HG02763 (cell line): ENCODE measurements around the gene OR1J1.
A peak's percentile ranks its signal among the peaks of the same experiment; 100 is the strongest.

Source experiments
- ATAC-seq: cut with Tn5 transposase; IDR thresholded peaks from one replicate; pipeline ENCODE4 v1.9.1; 2021; ENCODE audit warnings: mild to moderate bottlenecking, moderate library complexity; ENCODE audit not compliant: unreplicated experiment

OR1J1 gene, protein sequence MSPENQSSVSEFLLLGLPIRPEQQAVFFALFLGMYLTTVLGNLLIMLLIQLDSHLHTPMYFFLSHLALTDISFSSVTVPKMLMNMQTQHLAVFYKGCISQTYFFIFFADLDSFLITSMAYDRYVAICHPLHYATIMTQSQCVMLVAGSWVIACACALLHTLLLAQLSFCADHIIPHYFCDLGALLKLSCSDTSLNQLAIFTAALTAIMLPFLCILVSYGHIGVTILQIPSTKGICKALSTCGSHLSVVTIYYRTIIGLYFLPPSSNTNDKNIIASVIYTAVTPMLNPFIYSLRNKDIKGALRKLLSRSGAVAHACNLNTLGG

GRCh38 chr9:122477826-122478225, at the start of gene OR1J1:
TSS of gene OR1J1 (minus strand) at chr9:122477926. CDS start at chr9:122477926, 0 bp downstream.
- no peak for ATAC-seq

GRCh38 chr9:122527193-122527592, 49.5 kb upstream of the OR1J1 start, which contains the start of gene OR1N1:
TSS of gene OR1N1 (minus strand) at chr9:122527293. CDS start at chr9:122527293, 0 bp downstream.
- ATAC-seq, result no peak

- ATAC-seq, result no peak
Measured at GRCh38 chr9:122526602-122527001, 48.9 kb upstream of the OR1J1 start.

GRCh38 chr9:122519376-122519775, 41.6 kb upstream of the OR1J1 start:
- no peak for ATAC-seq

DNA sequence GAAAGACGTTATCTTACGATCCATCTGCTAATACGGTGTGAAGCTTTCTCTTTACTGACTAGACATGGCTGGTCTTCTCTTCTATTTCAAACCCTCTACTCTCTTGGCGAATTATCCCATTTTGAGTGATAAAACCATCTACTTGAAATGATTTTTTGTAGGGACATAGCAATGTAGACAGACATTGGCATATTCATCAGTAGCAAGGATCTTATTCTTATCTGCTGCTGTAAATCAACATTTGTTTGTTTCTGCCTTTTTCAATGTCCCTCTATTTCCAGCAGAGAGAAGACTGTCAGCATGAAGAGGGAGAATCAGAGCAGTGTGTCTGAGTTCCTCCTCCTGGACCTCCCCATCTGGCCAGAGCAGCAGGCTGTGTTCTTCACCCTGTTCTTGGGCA, 41.1 kb upstream of the OR1J1 start, which contains the start of gene OR1J4:
Gene OR1J4 (plus strand): TSS at position 301 of the 400 bp plus-strand sequence. CDS start 0 bp downstream, at position 301.
- ATAC-seq, result no peak

GRCh38 chr9:122518226-122518625, 40.5 kb upstream of the OR1J1 start:
- ATAC-seq, result no peak

- no peak for ATAC-seq
Measured at GRCh38 chr9:122510502-122510901, 32.8 kb upstream of the OR1J1 start, which contains the start of gene OR1J2. TSS of gene OR1J2 (plus strand) at chr9:122510802. CDS start at chr9:122510802, 0 bp downstream.

DNA sequence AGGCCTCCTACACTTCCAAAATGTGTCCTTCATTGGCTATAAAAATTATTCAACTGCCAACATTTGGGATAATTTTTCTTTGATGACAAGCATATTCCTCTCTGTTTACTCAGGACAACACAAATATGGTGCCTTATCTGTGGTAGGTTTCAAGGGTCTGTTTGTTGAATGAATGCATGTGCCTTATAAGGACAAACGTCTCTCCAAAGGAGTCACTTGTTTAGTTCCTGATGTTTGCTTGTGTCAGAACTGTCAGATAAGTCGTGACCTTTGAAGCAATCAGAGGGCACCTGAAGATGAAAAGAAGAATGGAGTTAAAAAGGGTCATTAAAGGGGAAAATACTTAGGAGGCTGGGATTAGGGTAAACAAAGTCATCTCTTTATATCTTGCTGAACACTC, 29.2 kb upstream of the OR1J1 start:
- ATAC-seq, result no peak

DNA sequence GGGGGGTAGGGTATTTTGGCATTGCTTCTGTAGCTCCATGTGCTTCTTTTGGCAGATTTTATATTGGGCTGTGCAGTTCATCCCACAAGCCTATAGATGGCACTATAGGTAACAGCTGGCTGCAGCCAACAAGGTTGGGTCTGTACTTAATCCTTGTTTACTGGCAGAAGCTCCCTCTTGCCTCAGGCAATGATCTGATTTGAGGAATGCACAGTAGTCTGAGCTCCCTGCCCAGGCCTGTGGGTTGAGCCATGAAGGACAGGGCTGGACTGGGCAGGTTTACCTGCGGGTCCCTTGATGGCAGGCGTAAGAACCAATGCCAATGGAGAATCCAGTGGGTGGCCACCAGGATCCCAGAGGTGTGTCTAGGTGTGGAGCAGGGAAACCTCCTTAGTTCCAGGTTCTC, 21.2 kb upstream of the OR1J1 start:
- no peak for ATAC-seq

DNA sequence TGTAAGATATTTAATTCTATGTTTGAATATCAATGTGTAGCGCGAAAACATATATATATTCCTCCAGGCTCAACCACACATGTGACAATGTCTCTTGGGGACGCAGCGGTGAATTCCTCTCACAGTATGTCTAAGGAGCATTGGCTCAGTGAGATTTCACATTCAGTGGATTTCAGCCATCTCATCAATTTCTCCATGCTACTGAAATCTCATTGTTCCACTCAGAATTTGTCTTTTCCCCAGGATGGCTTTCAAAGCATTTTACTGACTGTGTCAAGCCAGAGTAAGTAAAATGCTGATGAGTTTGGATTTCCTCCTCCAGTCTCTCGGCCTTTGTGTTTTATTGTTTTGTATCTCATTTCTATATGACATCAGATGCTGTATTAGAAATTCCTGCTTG, 1.3 kb upstream of the OR1J1 start:
- no peak for ATAC-seq

DNA sequence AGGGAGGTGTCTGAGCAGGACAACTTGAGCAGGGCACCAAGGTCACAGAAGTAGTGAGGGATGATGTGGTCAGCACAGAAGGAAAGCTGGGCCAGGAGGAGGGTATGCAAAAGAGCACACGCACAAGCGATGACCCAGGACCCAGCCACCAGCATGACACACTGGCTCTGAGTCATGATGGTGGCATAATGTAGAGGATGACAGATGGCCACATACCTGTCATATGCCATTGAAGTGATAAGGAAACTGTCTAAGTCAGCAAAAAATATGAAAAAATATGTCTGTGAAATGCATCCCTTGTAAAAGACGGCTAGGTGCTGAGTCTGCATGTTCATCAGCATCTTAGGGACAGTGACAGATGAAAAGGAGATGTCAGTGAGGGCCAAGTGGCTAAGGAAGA, 380 bp downstream of the OR1J1 start:
- ATAC-seq, result no peak

DNA sequence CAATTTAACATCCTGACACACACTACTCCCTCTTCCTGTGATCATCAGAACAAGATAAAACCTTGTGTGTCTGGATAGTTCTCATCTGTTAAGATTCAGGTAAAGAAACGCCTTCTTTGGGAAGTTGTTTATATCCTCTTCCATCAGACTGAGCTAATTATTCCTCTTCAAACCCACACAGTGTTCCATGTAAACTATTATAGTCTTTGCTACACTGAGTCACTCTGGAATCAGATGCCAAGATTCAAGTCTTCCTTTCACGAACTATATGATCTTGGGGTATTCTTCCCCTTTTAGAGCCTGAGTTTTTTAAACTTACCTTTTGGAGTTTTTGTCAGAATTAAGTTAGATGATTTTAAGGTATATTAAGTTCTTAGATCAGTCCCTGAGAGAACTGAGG, 2.0 kb downstream of the OR1J1 start:
- no peak for ATAC-seq

- no peak for ATAC-seq
Measured at GRCh38 chr9:122474561-122474960, 3.2 kb downstream of the OR1J1 start.

GRCh38 chr9:122468735-122469134, 9.0 kb downstream of the OR1J1 start:
- no peak for ATAC-seq

- ATAC-seq, result no peak
Measured at GRCh38 chr9:122466456-122466855, 11.3 kb downstream of the OR1J1 start.

DNA sequence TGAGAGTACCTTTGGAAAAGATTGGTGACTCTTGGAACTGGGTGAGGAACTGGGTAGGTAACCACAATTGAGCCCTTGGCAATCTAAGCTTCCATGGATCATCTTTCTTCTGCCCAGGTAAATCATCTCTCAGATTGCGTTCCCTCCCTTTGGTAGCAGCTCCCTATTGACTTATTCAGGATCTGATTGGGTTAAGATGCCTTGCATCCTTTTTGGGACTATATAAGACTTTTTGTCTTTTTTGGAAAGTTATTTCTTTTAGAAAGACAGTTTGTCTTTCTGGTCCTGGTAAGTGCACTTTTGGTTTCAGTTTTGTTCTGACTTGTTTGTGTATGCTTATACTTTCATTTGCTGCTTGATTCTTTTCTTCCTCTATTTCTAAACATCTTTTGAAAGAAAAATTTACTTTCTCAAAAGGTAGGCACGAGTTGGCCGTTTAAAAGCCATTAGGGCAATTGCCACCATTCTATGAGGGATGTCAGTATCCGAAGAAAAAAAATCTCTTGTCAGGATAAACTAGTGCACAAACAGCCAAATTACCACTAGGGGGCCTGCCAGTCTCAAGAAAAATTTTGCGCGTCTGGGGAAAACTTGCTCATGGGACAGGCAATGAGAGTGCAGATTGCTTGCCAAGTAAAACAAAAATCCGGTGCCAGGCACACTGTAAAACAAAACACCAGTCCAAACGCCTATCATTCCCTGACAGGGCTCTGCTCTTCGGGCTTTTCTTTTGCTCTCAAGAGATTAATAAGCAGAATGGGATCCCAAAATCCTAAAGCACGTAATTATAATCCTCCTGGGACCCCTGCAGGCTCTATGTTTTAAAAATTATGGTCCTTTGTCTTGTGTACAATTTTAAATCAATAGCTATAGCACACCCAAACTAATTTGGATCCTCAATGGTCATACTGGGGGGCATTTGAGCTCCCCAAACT, 12.8 kb downstream of the OR1J1 start:
- ATAC-seq, result peak; percentile 65

DNA sequence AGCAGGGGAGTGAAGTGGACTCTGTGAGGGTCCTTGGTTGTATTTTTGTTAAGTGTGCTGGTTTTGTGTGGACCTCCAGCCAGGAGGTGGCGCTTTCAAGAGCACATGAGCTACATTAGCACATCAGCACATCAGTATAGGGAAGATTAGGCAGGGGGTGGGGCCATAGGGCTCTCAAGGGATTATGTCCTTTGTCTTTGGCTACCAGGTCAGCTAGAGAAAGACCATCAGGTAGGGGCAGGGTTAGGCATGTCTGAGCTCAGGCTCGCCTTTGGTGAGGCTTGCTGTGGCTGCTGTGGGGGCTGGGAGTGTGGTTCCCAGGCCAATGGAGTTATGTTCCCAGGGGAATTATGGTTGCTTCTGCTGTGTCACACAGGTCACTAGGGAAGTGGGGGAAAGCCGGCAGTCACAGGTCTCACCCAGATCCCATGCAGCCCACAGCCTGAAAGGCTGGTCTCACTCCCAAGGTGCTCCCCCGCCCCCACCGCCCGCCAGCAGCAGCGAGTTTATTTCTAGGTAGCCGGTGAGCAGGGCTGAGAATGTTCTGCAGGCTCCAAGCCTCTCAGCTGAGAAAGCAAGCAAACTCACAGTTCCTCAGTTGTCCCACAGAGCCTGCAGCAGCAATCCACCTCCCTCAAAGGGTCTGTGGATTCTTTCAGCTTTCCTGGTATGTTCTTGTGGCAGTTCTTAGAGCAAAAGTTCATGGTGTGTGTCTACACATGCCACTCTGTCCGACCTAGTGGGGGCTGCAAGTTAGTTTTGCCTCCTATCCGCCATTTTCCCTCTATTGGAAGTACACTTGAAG, 13.7 kb downstream of the OR1J1 start:
- peak; percentile 77 for ATAC-seq

DNA sequence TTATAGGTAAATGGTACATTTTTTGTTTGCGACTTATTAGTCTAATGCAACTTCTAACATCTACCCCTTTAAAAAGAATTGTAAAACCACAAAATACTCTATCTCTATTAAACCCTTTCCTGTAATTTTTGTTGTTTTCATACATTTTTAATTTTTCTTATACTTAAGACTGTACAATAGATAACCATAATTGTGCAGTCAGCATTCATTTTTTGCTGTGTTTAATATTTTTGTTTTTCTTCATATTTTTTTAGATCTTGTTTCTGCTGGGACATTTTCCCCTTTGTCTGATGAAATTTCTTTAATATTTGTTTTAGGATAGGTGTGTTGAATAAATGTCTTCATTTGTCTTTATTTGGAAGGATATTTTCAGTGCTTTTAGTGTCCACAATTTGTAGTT, 19.9 kb downstream of the OR1J1 start:
- no peak for ATAC-seq

DNA sequence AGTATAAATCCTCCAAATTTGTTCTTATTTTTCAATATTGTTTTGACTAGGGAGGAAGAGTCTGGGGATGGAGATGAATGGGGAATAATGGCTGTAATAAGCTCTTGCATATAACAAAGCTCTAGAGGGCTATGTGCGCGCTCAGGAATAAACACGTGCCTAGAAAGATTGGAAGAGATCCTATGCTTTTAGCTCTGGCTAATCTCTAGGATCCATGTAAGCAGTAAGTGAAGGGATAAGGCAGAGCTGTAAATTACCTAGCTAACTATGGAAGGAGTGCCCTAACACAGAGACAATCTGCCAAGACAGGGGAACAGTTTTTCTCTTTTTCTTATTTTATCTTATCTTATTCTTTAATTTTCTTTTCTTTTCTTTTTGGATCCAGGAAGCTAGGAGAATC, 21.6 kb downstream of the OR1J1 start:
- ATAC-seq, result no peak

- ATAC-seq, result no peak
Measured at GRCh38 chr9:122453677-122454135, 24.0 kb downstream of the OR1J1 start.
